Spleen (tissue), 11 donors: Measurements from ENCODE around the gene ATAD1. TPM values are rescaled to one million over a fixed set of nuclear protein-coding genes. Genes with fewer than 3 reads are reported as not detected.
A peak's percentile ranks its signal among the peaks of the same experiment; 100 is the strongest.

ENCODE experiments used
- DNase-seq: peaks from one replicate; pipeline ENCODE4 v3.0.0-alpha.2; 2020
- H3K27ac ChIP-seq, 8 donors: fragments of 200-600 bp; sonication (generic) in 7 of 8; 1 replicate in 4 of 8; 2 replicates in 4 of 8; pipeline versions ENCODE4 v1.5.0 to v1.8.0; 2016 to 2021; ENCODE audit warnings: inconsistent platforms in 4 of 8, mild to moderate bottlenecking in 4 of 8, moderate library complexity in 1 of 8
- H3K27me3 ChIP-seq, 7 donors: fragments of 200-600 bp; sonication (generic) in 6 of 7; replicated peaks in 1 of 7; 1 replicate in 4 of 7; 2 replicates in 3 of 7; pipeline versions ENCODE4 v1.5.0 to v1.8.0; 2016 to 2021; ENCODE audit warnings: inconsistent platforms in 3 of 7, mild to moderate bottlenecking in 1 of 7
- H3K36me3 ChIP-seq, 6 donors: fragments of 200-600 bp; sonication (generic) in 5 of 6; 1 replicate in 4 of 6; 2 replicates in 2 of 6; pipeline versions ENCODE4 v1.5.0 to v1.8.0; 2016 to 2021; ENCODE audit warnings: inconsistent platforms in 2 of 6
- H3K4me1 ChIP-seq, 6 donors: fragments of 200-600 bp; sonication (generic) in 5 of 6; 1 replicate in 3 of 6; 2 replicates in 3 of 6; pipeline versions ENCODE4 v1.5.0 to v1.8.0; 2016 to 2021; ENCODE audit warnings: inconsistent platforms in 3 of 6
- H3K4me3 ChIP-seq, 8 donors: fragments of 200-600 bp; sonication (generic) in 7 of 8; 1 replicate in 4 of 8; 2 replicates in 4 of 8; pipeline versions ENCODE4 v1.5.0 to v1.8.0; 2016 to 2021; ENCODE audit warnings: inconsistent platforms in 4 of 8, mild to moderate bottlenecking in 4 of 8, moderate library complexity in 2 of 8
- H3K9me3 ChIP-seq, 8 donors: fragments of 200-600 bp; sonication (generic) in 7 of 8; 1 replicate in 4 of 8; 2 replicates in 4 of 8; pipeline versions ENCODE4 v1.5.0 to v1.8.0; 2016 to 2021; ENCODE audit warnings: inconsistent platforms in 4 of 8
- CTCF ChIP-seq, 11 experiments: fragments of 200-600 bp in 7 of 11; fragments of 450-650 bp in 4 of 11; sonication (generic) in 4 of 11; IDR thresholded peaks in 8 of 11; conservative IDR thresholded peaks in 3 of 11; 1 replicate in 7 of 11; 2 replicates in 4 of 11; pipeline versions ENCODE4 v1.4.0 to v1.8.0; 2016 to 2021; ENCODE audit warnings: antibody characterized with exemption in 11 of 11, inconsistent platforms in 4 of 11, mild to moderate bottlenecking in 1 of 11
- POLR2A ChIP-seq, 3 donors: fragments of 450-650 bp; IDR thresholded peaks; one replicate each; pipeline ENCODE4 v1.5.1; 2017; ENCODE audit warnings: antibody characterized with exemption in 3 of 3, mild to moderate bottlenecking in 1 of 3
- POLR2AphosphoS5 ChIP-seq, 3 donors: sonication (generic); formaldehyde crosslinking; IDR thresholded peaks; one replicate each; pipeline ENCODE4 v1.5.1; 2017; ENCODE audit warnings: antibody characterized with exemption in 3 of 3
- WGBS, 5 donors: extraction: QIAGEN DNeasy Blood & Tissue Kit in 3 of 5; methylation state at CpG; one replicate each; pipeline versions ENCODE4 v1.1.5 to v1.1.7; 2013 to 2018; 5-methylcytosine and 5-hydroxymethylcytosine counted together
- intact Hi-C: fragments of 100-400 bp; cut with DNase I; formaldehyde crosslinking; loops from one replicate; pipeline ENCODE4 v1.15.0; 2023; ENCODE audit warnings: low total_unique reads
- polyA plus RNA-seq, 3 donors: library from polyadenylated mRNA; stranded (reverse); fragments of 200-250 nt; gene quantifications; one replicate each; pipeline ENCODE4 v1.2.1, GENCODE V29; 2013
- total RNA-seq, 7 donors: library from RNA; depleted of rRNA in 3 of 7; stranded (reverse); fragments of >200 nt in 3 of 7; fragmentation: NEBNext Ultra II Directional in 4 of 7; extraction: Animal tissue kit (Norgen Biotek cat#: 25700) in 4 of 7; gene quantifications; one replicate each; pipeline versions ENCODE4 v1.1.0 to v1.2.1, GENCODE V29; 2016 to 2021
- donor health status: healthy with polysubstance abuse.
- donor health status: DM: no; HTN: no; CAD: no; lungs with moderate emphysema.
- donor health status: DM: no; HTN: no; CAD: no.
- donor health status: Bipolar disorder and iron deficiency.
- donor health status: healthy.
- donor health status: DM: no; HTN: no; CAD: no.
- donor health status: DM: yes; HTN: yes; CAD: no.

The ATAD1 gene
- total and polyA plus RNA-seq, 10 donors, result 8.7 to 49.4 (median 32.3) TPM

GRCh38 chr10:87862679-87863052 lies 44.6 kb upstream of the ATAD1 start:
- peaks cover 15 to 46% (median 42%) of the 10 kb centered on the region in 6 donors for H3K4me1 ChIP-seq
- H3K4me3 ChIP-seq, result peak overlapping the region; percentile 83 to 96 (median 91)
- DNase-seq, result no peak
- TF ChIP-seq POLR2AphosphoS5 (IDR thresholded peaks at IDR 0.05), result no peak
- no peak for TF ChIP-seq CTCF (IDR thresholded peaks at IDR 0.05 in 8 of 11, conservative IDR thresholded peaks at IDR 0.05 in 3 of 11)
- TF ChIP-seq POLR2A (IDR thresholded peaks at IDR 0.05), result no peak
- intact Hi-C loops, result loop anchor here (5.0 to 10.0 kb wide), 3 partner anchors 72 to 525 kb away; no protein-coding TSS in a partner anchor
- H3K27ac ChIP-seq, result peak overlapping the region; percentile 90 to 100 (median 99)
- H3K27me3 ChIP-seq, result no peaks in the 10 kb centered on the region
- H3K36me3 ChIP-seq, result no peaks in the 10 kb centered on the region
- 0 to 1% (median 1%) methylated on average over 20 to 21 of the region's 21 CpGs for WGBS, 5 donors
- H3K9me3 ChIP-seq, result no peaks in the 10 kb centered on the region

GRCh38 chr10:87861953-87862678 lies 44.1 kb upstream of the ATAD1 start:
- intact Hi-C loops, result loop anchor here (5.0 to 10.0 kb wide), 3 partner anchors 73 to 525 kb away; no protein-coding TSS in a partner anchor
- WGBS, 5 donors, result 0 to 1% (median 0%) methylated on average over 36 to 57 of the region's 57 CpGs

GRCh38 chr10:87861566-87861952 lies 43.5 kb upstream of the ATAD1 start:
- DNase-seq, result peak; percentile 93
- TF ChIP-seq POLR2AphosphoS5 (IDR thresholded peaks at IDR 0.05) (no peak), CTCF (IDR thresholded peaks at IDR 0.05 in 8 of 11, conservative IDR thresholded peaks at IDR 0.05 in 3 of 11) (peak in 2 of 11 experiments; percentile 3 to 17)
- peaks cover 10 to 35% (median 33%) of the 10 kb centered on the region in 6 donors for H3K4me1 ChIP-seq
- H3K9me3 ChIP-seq, result no peaks in the 10 kb centered on the region
- H3K27me3 ChIP-seq, result no peaks in the 10 kb centered on the region
- peak overlapping the region; percentile 90 to 100 (median 99) for H3K27ac ChIP-seq
- H3K4me3 ChIP-seq, result peak overlapping the region; percentile 83 to 96 (median 91)
- no peaks in the 10 kb centered on the region for H3K36me3 ChIP-seq
- WGBS, 5 donors, result 5 to 13% (median 11%) methylated on average over 14 to 16 of the region's 16 CpGs
- intact Hi-C loops, result loop anchor here (5.0 to 10.0 kb wide), 3 partner anchors 73 to 526 kb away; no protein-coding TSS in a partner anchor

More at GRCh38 chr10:87861953-87862678, 44.1 kb upstream of the ATAD1 start:
- Histone ChIP-seq H3K4me1 (peaks cover 11 to 41% (median 37%) of the 10 kb centered on the region in 6 donors), H3K27ac (peak overlapping the region; percentile 90 to 100 (median 99)), H3K4me3 (peak overlapping the region; percentile 83 to 96 (median 91)), H3K27me3 (no peaks in the 10 kb centered on the region), H3K36me3 (no peaks in the 10 kb centered on the region), H3K9me3 (no peaks in the 10 kb centered on the region)
- TF ChIP-seq CTCF (IDR thresholded peaks at IDR 0.05 in 8 of 11, conservative IDR thresholded peaks at IDR 0.05 in 3 of 11) (peak in 6 of 11 experiments; percentile 1 to 20 (median 18)), POLR2AphosphoS5 (IDR thresholded peaks at IDR 0.05) (peak; percentile 92 to 97 (median 94)), POLR2A (IDR thresholded peaks at IDR 0.05) (peak; percentile 39 to 58 (median 58))
- peak; percentile 99 for DNase-seq

GRCh38 chr10:87860816-87861403 lies 42.9 kb upstream of the ATAD1 start:
- Histone ChIP-seq H3K4me1 (peaks cover 10 to 30% (median 26%) of the 10 kb centered on the region in 6 donors), H3K27ac (peak overlapping the region; percentile 90 to 100 (median 99)), H3K4me3 (peak overlapping the region in 3 of 8 donors; percentile 83 to 96 (median 92)), H3K36me3 (no peaks in the 10 kb centered on the region), H3K9me3 (no peaks in the 10 kb centered on the region), H3K27me3 (no peaks in the 10 kb centered on the region)
- TF ChIP-seq CTCF (IDR thresholded peaks at IDR 0.05 in 8 of 11, conservative IDR thresholded peaks at IDR 0.05 in 3 of 11), result no peak
- TF ChIP-seq POLR2A (IDR thresholded peaks at IDR 0.05), result no peak
- no peak for TF ChIP-seq POLR2AphosphoS5 (IDR thresholded peaks at IDR 0.05)
- DNase-seq, result no peak
- WGBS, 5 donors, result 48 to 66% (median 61%) methylated on average over 4 of the region's 4 CpGs
- intact Hi-C loops, result loop anchor here (5.0 to 10.0 kb wide), 3 partner anchors 74 to 526 kb away; no protein-coding TSS in a partner anchor
